Left hindlimb (tissue), 1 donor: ENCODE measurements around the gene PEX6.
A peak's percentile ranks its signal among the peaks of the same experiment; 100 is the strongest.
"Not testable (repeated sequence)": the region's sequence is repeated elsewhere in the genome, so short reads cannot be mapped to it uniquely, and the experiment has no call there.

Experiments used
- DNase-seq: peaks from one replicate; pipeline ENCODE4 v3.0.0-alpha.2; 2018

PEX6 gene

GRCh38 chr6:42978839-42979522, at the start of gene PEX6:
PEX6 (minus strand) TSS chr6:42979181; CDS start chr6:42979150, 31 bp downstream.
- DNase-seq = peak; percentile 90

- no peak for DNase-seq
Observed at GRCh38 chr6:43026365-43026764, 47.4 kb upstream of the PEX6 start.

DNA sequence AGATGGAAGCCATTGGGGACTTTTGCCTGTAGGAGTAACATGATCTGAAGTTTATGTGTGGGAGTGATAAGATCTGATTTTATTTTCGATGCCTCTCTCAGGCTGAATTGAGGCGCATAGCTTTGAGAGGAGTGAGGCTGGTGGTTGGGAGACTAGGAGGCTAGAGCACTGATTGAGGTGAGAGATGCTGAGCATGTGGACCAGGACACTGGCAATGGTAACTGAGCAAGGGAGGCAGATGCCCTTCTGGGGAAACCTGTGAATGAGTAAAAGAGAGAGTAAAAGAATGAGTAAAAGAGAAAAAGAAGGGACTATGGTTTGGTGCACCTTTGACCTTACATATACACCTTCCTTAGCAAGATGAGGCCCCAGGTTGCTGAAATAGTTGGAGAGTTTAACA, 45.5 kb upstream of the PEX6 start:
- no peak for DNase-seq

DNA sequence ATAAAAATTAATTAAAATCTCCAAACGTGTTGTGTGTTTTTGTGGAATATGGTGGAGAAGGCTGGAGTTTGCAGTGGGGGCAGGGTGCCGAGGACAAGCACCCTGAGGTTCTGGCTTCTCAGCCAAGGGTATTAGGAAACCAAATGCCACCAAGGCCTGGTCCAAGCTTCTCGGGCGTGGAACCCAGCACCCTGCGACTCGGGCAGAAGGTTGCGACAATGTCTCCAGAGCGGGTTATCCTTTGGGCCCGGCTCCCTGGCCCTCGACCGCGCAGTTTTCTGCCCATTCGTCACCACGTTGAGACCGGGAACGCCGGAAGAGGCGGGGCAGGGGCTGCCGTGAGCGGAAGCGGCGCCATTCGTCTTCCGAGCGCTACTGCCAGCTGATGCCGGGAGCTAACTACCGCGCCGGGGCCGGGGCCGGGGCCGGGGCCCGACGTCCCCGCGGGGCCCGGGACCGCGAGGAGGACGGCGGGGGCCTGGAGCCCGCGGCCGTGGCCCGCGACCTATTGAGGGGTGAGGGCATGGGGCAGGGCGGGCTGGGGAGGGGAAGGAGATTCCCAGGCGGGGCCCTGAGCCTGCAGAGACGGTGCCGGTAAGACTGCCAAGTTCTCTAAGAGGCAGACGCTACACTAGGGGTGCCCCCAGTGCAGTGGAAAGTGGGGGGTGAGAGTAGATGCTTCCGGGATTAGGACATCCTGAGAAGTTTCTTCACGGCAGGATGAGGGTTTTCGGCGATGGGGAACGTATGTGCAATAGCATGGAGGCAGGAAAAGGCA, 42.5 kb upstream of the PEX6 start, which contains the start of gene RRP36:
TSS of gene RRP36 (plus strand) at position 354 of the 778 bp plus-strand sequence. CDS start at position 386, 32 bp downstream.
- DNase-seq = peak; percentile 87

DNA sequence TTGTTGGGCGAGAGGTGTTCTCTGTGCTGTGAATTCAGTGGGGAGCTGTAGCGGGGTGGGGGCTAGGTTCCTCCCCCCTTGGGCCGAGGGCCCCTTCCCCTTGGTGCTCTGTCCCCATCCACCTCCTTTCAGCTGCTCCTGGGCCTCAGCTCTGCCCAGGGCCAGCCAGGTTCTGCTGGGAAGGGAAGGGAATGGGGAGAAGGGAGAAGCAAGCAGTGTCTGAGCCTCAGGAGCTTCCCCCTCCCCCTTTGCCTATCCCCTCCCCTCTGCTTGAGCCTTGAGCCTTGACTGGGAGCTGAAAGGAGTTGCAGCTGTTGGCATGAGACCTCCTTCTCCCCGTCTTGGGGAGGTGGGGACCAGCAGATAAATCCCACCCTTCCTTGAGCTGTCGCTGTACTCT, 41.9 kb upstream of the PEX6 start:
- DNase-seq = no peak

DNA sequence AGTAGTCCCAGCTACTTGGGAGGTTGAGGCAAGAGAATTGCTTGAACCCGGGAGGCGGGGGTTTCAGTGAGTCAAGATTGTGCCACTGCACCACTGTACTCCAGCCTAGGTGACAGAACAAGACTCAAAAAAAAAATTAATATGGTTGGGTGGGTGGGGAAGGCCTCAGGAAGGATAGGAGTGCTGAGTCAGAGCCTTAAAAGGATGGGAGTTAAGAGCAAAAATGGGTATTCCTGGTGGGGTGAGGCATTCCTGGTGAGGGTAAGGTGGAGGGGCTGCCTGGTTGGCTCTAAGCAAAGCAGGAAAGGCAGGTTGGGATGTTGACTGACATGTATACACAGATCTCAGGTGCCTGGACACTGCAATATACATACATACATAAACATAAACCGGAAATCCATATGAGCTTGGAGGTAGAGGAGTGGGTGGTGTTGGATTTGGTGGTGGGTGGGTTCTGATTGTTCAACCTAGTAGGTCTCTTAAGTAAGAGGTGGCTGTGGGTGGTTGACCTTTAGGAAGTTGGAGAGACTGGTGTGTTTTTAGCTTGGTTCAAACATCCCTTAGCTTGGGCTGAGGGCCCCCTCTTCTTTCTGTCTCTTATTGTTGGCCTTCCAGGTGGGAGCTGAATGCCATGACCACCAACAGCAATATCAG, 41.2 kb upstream of the PEX6 start:
- DNase-seq = no peak

DNA sequence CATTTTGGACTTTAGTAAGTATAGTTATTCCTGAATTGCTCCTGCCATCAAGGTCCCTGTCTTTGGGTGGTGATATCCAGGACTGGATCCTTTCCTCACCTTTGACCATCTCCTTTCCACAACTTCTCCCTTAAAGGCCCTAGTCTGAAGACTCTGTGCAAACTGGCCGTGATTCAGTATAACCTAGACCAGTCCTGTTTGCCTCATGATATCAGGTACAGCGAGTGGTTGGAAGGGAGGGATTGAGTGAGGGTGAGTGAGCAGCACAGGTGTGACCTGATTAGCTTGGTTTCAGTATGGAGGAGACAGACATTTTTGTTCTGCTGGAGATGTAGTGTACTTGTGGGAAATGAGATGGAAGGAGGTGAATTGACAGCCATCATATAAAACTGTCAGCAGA, 40.2 kb upstream of the PEX6 start:
- DNase-seq = no peak

- no peak for DNase-seq
Observed at GRCh38 chr6:43016943-43017334, 38.0 kb upstream of the PEX6 start.

DNA sequence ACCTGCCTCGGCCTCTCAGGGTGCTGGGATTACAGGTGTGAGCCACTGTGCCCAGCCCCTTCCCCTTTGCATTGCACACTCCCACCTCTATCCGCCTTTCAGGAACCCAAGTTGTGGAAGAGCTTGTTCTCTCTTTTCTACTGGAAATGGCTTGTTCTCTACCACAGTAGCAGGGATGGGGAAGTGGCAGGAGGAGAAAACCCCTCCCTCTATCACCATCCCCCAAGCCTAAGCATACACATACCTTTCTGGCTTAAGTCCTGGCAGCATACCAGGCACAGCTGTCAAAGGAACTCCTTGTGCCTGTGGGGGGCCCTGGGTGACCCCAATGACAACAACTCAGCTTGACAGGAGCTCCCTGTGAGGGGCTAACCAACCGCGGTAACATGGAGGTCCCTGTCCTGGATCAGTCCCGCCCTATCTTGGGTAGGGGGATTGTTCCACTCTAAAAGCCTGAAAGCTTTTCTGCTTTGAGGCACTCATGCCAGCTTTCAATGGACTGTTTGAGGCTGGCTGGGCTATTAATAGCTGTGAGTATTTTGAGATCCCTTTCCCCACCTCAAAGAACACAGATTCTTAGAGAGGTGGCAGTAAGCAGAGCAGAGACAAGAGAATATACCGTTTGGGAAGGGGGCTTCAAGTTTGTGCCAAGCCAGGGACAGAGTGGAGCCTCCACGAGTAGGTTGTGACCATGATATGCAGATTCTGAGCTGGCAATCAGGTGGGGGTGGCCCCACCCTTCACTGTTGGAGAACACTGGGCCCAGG, 37.4 kb upstream of the PEX6 start:
- DNase-seq = no peak

DNA sequence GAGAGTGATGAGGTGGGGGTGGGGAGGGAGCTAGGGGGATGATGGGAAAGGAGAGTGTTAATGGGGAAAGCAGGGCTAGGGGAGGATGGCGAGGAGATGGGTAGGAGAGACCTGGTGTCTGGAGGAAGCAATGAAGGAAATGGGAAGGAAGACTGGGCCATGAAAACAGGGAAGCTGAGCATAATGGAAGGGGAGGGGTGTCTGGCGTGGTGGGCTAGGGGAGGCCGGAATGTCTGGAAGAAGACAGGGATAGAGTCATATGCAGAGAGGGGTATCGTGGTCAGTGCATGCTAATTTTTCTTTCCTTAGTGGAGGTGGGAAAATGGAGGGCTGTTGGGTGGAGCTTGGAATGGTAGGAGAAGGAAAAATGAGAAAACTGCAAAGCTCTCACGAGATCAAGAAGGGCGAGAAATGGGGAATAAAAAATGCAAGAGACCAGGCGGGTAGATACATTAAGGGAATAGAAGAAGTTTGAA, 35.5 kb upstream of the PEX6 start:
- DNase-seq = no peak

DNA sequence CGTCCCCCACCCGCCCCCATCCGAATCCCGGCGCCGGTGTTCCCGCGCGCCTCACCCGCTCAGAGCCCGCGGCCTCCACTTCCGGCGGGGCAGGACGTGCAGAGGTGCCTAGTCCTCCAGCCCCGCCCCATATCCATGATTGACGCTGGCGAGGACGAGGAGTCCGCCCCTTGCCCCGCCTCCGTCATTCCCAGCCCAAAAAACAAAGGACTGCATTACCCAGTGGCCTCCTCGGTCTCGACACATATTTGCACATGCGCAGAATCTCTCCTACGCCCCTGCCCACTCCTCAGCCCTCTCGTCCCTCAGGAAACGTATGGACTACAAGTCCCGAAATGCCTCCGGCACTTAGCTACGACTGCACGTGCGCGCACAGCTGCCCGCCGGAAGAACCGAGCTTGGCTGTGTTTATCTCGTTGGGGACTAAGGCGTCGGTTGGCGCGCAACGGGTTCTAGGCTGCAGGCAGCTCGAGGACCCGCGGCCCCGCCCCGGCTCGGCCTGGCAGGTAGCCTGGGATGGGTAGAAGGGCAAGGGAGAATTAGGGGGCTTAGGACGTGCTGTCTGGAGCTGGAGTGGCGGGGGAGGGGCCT, 35.0 kb upstream of the PEX6 start, which contains the start of the genes KLHDC3 and MEA1:
TSS of gene KLHDC3 (plus strand) at position 407 of the 591 bp plus-strand sequence. CDS start 2,944 bp downstream, outside the sequence.
TSS of gene MEA1 (minus strand) at position 104 of the 591 bp plus-strand sequence. CDS start 133 bp downstream, outside the sequence.
- DNase-seq = peak; percentile 100

GRCh38 chr6:43013097-43013842, 34.3 kb upstream of the PEX6 start:
- no peak for DNase-seq

- no peak for DNase-seq
Observed at GRCh38 chr6:43012364-43012763, 33.4 kb upstream of the PEX6 start.

DNA sequence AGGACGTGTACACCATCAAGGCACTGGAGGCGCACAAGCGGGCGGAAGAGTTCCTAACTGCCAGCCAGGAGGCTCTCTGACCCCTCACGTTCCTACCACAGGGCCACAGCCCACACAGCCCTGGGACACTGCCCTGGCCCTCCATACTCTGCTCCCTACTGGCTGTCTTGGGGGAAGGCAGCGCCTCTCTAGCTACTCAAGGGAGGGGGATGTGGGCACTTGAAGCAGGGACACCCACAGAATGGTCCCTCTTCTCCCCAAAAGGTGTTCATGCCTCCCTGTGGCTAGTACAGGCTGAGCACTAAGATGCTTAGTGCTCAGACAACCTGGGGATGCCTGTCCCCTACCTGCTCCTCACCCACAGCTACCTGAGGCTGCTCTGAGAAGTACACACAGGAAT, 32.2 kb upstream of the PEX6 start:
- DNase-seq = no peak

- no peak for DNase-seq
Observed at GRCh38 chr6:43009124-43009523, 30.1 kb upstream of the PEX6 start.

- DNase-seq = no peak
Observed at GRCh38 chr6:43007126-43007525, 28.1 kb upstream of the PEX6 start.

GRCh38 chr6:43006251-43006650, 27.3 kb upstream of the PEX6 start:
- no peak for DNase-seq

DNA sequence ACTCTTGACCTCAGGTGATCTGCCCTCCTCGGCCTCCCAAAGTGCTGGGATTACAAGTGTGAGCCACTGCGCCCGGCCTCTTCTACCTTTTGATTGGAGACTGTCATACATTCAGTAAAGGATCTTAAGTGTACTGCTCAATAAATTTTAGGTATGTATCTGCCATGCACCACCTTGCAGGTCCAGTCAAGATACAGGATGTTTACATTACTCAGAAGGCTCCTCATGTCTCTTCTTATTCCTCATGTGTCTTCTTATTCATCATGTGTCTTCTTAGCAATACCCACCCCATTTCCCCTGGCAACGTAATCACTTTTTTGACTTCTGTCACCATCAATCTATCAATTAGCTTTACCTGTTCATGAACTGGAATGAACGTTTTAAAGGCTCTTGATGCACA, 26.9 kb upstream of the PEX6 start:
- no peak for DNase-seq

GRCh38 chr6:43001843-43002242, 22.9 kb upstream of the PEX6 start:
- DNase-seq = no peak

GRCh38 chr6:42998205-42998604, 19.2 kb upstream of the PEX6 start:
- not testable (repeated sequence) for DNase-seq

DNA sequence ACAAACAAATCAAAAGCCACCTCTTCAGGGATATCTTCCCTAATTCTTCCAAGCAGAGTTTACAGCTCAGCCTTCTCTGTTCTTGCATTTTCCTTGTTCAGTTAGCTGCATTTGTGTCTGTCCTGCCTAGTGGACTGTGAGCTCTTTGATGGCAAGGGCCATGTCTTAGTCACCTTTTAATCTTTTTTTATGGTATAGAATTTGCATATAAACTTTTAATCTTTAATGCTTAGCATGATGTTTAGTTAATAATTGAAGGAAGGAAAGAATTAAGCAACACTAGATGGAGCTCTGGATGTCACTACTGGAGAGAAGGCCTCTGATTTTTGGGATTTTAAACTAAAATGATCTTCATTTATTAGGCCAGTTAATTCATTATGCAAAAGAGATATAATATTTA, 17.5 kb upstream of the PEX6 start:
- DNase-seq = no peak
